ENCODE measurements around the gene CATSPERE.

CATSPERE gene

DNA sequence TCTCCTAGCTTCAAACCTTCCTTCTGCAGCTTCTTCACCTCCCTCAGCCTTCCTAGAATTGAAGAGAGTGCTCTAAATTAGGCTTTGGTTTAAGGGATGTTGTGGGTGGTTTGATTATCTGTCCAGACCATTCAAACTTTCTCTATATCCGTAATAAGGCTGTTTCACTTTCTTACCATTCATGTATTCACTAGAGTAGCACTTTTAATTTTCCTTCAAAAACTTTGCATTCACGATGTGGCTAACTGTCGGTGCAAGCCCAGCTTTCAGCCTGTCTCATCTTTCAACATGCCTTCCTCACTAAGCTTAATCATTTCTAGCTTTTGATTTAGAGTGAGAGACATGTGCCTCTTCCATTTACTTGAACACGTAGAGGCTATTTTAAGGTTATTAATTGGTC, 165.6 kb downstream of the CATSPERE start:
- DNase-seq (ENCODE audit: low read depth in 3 of 3, low spot score in 1 of 3): no peak

GRCh38 chr1:244628789-244629188, 167.7 kb downstream of the CATSPERE start:
- no peak for DNase-seq (ENCODE audit: low read depth in 3 of 3, low spot score in 1 of 3)

DNA sequence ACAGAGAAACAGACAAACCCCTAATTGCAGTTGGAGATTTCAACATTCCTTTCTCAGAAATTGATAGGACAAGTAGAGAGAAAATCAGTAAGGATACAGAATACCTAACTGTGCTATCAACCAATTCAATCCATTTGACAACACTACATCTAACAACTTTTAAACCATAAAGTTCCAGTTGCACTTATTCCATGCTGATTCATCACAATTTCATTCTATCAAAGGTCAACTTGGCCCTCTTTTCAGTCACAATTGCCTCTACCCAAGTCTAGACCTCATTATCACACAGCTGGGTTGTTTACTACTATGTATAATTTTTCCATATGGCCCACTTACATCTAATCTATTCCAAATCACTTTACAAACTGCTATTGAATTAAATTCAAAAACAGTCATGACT, 172.1 kb downstream of the CATSPERE start:
- DNase-seq (ENCODE audit: low read depth in 3 of 3, low spot score in 1 of 3): no peak

- no peak for DNase-seq (ENCODE audit: low read depth in 3 of 3, low spot score in 1 of 3)
Observed at GRCh38 chr1:244634546-244634945, 173.5 kb downstream of the CATSPERE start.

DNA sequence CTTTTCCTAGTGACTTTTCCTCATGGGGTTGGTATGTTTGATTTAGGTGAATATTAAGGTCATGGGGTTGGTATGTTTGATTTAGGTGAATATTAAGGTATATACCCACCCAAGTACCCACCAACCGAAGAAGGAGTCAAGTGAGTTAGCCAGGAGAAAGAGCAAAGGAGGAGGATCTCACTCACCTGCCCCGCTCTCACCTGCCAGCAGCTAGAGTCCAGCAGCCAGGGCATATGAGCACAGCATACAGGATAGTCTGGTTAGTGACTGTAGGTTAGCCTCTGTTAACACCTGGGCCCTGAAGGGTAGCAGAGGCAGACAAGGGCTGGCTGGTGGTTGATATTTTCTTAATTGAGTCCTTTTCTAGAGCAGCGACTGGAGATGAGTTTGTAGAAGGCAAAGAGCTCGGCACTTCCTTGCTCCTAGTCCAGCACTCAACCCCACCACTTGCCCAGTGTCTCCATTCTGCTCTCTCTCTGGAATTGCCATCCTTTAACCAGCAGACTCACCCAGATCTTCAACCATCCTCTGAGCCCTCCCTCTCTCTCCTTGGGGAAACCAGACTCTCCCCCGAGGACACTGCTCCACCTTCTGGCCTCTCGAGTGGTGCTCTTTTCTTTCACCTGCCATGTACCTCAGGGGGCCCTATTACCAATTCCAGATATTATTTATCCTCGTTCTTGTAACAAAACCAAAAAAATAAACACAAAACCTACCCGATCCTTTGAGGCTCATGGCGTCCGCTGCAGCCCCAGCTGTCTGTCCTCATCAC, 175.6 kb downstream of the CATSPERE start:
- DNase-seq (ENCODE audit: low read depth in 3 of 3, low spot score in 1 of 3): no peak

DNA sequence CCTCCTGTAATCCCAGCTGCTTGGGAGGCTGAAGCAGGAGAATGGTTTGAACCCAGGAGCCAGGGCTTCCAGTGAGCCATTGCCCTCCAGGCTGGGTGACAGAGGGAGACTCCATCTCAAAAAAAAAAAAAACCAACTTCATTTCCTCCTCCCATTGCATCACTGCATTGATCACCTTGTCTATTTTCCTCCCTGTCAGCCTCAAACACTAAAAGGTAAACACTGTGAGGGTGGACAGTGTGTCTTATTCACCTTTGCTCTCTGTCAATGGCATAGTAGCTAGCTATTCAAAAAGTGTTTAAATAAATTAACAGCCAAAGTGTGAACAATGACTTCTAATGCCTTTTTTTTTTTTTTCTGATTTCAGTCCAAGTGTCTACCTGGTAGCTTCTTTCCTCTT, 178.5 kb downstream of the CATSPERE start:
- no peak for DNase-seq (ENCODE audit: low read depth in 3 of 3, low spot score in 1 of 3)

DNA sequence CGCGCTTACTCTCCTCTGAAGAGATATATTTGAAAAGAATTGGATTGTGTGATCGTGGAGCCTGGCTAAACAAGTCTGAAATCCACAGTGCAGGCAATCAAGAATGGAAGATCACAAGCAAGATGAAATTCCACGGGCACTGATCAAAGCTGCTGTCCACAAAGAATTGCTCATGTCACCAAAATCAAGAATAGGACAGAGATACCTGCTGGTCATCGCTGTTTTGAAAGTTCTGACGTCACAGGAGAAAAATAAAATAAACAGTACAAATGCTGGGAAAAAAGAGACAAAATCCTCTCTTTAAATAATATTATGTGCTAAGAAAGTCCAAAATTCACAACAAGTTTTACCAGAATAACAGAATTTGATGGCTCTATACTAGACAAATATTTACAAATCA, 179.8 kb downstream of the CATSPERE start:
- no peak for DNase-seq (ENCODE audit: low read depth in 3 of 3, low spot score in 1 of 3)

DNA sequence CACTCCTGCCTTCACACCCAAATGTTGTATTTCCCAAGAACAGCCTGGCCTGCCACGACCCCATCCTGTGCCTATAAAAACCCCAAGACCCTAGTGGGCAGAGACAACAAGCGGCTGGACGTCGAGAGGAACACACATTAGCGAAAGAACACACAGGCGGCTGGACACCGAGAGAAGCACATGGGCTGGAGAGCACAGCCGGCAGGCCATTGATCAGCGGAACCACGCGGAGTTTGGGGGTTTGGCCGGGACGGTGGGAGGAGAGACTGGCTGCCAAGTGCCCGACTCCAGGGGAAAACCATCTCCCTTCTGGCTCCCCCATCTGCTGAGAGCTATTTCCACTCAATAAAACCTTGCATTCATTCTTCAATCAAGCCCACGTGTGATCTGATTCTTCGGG, 181.5 kb downstream of the CATSPERE start:
- no peak for DNase-seq (ENCODE audit: low read depth in 3 of 3, low spot score in 1 of 3)

DNA sequence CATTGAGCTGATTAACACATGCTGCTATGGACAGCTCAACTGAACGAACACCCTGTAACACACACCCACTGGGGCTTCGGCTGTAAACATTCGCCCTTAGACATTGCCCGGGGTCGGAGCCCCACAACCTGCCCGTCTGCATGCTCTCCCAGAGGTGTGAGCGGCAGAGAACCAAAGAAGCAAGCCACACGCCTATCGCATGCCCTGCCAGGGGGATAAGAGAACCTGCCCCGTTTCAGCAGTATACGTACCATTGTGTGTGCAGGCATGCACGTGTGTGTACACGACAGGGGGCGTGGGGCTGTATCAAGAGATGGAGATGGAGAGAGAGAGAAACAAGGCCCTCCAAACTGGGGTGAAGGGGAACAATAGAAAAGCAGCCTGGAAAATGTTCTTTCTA, 181.9 kb downstream of the CATSPERE start:
- DNase-seq (ENCODE audit: low read depth in 3 of 3, low spot score in 1 of 3): no peak

- DNase-seq (ENCODE audit: low read depth in 3 of 3, low spot score in 1 of 3): no peak
Observed at GRCh38 chr1:244645414-244645813, 184.3 kb downstream of the CATSPERE start.

DNA sequence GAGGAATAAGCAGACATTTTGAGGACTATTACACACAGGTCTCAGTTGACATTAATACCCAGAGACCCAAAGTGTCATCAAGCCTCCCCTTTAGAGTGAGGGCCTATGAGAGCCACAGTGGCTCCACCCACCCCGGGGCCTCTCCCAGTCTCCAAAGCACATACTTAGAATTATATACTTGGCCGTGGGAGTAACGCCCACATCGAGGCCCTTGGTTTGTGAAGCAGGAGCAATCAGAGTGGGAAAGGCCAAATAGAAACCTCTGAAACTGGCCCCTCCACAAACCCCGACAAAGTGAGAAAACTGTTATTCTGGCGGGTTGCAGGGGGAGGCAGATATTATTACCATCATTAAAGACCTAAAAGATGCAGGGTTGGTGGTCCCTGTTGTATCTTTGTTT, 184.8 kb downstream of the CATSPERE start:
- no peak for DNase-seq (ENCODE audit: low read depth in 3 of 3, low spot score in 1 of 3)

- DNase-seq (ENCODE audit: low read depth in 3 of 3, low spot score in 1 of 3): no peak
Observed at GRCh38 chr1:244647819-244648218, 186.7 kb downstream of the CATSPERE start.

DNA sequence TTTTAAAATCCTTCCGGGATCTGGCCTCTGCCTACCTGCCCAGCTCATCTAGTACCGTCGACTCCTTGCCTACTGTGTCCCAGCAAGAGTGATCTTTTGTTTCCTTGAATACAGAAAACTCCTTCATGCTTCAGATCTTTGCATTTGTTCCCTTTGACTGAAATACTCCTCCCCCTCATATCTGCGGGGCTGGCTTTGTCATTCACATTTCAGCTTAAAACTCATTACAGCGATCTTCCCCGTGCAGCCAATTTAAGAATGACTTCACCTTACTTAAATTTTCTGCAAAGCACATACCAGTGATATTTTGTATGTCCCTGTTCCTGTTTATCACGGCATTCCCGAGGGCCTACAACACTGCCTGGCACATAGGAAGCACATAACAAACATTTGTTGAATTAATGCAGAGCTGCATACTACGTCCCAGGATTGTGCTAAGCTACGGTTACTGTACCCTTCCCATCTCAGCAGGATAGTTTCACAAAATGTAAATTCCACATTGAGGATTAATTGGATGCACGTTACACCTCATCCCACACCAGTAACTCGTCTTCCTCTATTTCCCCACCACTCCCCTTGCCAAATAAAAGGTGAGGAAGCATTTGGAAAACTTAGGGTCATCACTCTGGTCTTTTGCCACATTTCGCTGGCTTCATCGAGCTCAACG, 191.0 kb downstream of the CATSPERE start:
- DNase-seq (ENCODE audit: low read depth in 3 of 3, low spot score in 1 of 3): no peak

DNA sequence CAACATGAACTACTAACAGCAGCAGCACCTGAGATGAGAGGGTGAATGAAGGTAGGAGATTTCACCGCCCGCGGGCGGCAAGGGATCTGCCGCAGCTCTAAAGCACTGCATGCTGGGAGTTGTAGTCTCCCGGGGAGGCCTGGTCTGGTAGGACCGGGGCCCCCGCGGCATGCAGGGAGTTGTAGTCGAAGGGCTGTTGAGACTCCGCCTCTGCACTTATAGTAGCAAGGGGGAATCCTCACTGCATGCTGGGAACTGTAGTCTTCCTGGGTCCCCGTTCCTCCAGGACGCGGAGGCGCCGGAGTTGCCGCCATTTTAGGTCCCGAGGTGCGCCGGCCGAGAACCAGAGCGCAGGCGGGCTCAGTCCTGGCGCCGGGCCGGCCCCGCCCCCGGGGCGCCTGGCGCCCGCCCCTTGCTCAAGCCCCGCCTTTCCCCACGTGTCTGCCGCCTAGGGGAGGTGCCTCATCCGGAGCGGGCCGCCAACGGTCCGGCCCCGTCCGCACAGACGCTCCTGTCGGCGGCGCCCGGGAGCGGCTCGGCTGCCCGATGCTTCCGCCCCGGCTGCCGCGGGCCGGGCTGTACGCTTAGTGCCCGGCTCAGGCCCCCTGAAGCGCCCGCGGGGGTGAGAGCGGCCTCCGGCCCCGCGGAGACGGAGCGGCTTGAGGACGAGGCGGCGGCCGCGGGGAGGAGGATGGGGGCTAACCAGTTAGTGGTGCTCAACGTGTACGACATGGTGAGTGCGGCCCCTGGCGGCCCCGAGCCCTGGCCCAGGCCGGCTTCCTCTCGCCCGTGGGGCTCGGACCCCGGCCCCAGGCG, 191.8 kb downstream of the CATSPERE start, which contains the start of gene DESI2:
Gene DESI2 (plus strand): TSS at position 504 of the 816 bp plus-strand sequence. CDS start 188 bp downstream, at position 692.
- peak; percentile 93 to 97 (median 95) for DNase-seq (ENCODE audit: low read depth in 3 of 3, low spot score in 1 of 3)

DNA sequence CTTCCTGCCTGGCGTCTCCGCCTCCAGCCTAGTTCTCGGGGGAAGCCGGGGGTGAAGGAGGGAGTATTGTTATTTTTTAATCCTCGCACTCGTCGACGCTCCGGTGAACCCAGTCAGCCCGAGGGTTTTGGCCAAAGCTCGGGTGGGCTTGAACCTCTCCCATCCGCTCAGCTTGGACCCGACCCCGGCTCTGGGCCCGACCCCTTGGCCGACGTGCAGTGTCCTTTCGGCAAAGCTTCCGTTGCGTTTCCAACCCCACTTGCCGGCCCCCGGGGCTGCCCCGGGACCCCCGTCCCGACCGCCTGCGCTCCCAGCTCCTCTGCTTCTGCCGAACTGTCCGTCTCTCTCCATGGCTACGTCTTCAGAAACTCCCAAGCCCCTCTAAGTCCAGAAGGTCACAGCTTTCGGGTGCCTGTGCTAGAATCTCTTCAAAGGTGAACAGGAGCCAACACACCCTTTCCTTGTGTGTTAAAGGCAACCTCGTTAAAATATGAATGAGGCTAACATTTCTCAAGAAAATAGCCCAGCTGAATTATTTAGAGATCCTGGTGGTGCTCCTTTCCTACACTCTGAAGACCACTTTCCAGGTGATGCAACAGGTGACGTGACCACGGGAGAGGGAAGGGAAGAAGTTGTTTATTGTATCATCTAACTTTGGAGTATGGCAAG, 192.5 kb downstream of the CATSPERE start:
- DNase-seq (ENCODE audit: low read depth in 3 of 3, low spot score in 1 of 3): no peak

- DNase-seq (ENCODE audit: low read depth in 3 of 3, low spot score in 1 of 3): no peak
Observed at GRCh38 chr1:244654108-244655038, 193.3 kb downstream of the CATSPERE start.

DNA sequence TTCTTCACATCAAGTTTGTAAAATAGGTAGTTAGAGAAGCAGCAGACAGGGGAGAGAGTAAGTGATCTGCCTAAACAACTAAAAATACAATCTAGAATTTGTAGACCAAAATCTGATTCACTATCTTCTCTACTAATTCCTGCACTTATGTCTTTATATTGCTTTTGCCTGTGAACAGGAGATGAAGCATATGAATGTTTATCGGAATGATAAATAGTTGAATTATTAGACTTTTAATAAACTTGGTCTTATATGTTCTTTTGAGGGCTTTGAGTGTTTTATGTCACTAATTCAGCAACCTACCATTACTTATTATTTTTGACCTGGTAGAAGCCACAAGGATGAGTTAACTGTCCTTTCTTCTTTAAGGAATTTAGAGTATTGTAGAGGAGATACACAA, 194.1 kb downstream of the CATSPERE start:
- no peak for DNase-seq (ENCODE audit: low read depth in 3 of 3, low spot score in 1 of 3)

DNA sequence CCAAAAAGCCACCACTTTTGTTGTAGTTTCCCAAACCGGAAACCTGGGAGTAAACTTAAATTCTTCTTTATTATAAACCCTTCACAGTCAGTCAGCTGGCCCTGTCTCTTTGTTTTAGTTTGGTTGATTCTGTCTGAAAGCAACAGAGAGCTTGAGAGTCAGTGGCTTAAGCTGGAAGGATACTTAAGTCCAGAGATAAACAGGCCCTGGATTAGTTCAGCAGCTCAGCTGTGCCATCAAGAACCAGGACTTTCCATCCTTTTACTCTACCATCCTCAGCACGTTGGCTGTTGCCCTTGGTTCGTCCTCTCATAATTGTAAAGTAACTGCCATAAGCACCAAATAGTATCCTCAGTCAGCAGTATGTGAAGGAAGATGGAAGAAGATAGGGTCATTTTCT, 196.3 kb downstream of the CATSPERE start:
- no peak for DNase-seq (ENCODE audit: low read depth in 3 of 3, low spot score in 1 of 3)

- no peak for DNase-seq (ENCODE audit: low read depth in 3 of 3, low spot score in 1 of 3)
Observed at GRCh38 chr1:244659694-244660093, 198.6 kb downstream of the CATSPERE start.

- no peak for DNase-seq (ENCODE audit: low read depth in 3 of 3, low spot score in 1 of 3)
Observed at GRCh38 chr1:244660595-244660994, 199.5 kb downstream of the CATSPERE start.
